Measurements from ENCODE around the gene COL13A1. TPM values are rescaled to one million over a fixed set of nuclear protein-coding genes. Genes with fewer than 3 reads are reported as not detected.

Gene COL13A1
- total and polyA plus RNA-seq, 4 donors = 0.17 to 0.47 (median 0.18) TPM

GRCh38 chr10:69769395-69769992, 32.2 kb upstream of the COL13A1 start:
- DNase-seq (ENCODE audit: low spot score) = no peak
- no peak overlapping the region for H3K27ac ChIP-seq (ENCODE audit: low read depth in 1 of 2, low read length in 2 of 2)
- no peak overlapping the region for H3K4me3 ChIP-seq (ENCODE audit: low read depth in 1 of 3, low read length in 3 of 3)
- 53% methylated on average over 10 of the region's 10 CpGs for WGBS
- no peak overlapping the region for H3K9ac ChIP-seq (ENCODE audit: low read depth in 1 of 2, low read length in 2 of 2)
- H3K27me3 ChIP-seq (ENCODE audit: control insufficient read depth in 4 of 4, insufficient read depth in 4 of 4, low read length in 3 of 4) = no peaks in the 10 kb centered on the region
- TF ChIP-seq SP1 (IDR thresholded peaks at IDR 0.05) (no peak), RAD21 (IDR thresholded peaks at IDR 0.05) (no peak), ATF3 (IDR thresholded peaks at IDR 0.05) (no peak), JUND (IDR thresholded peaks at IDR 0.05) (no peak), MAX (IDR thresholded peaks at IDR 0.05) (no peak), YY1 (IDR thresholded peaks at IDR 0.05) (no peak), HNF4A (conservative IDR thresholded peaks at IDR 0.05) (no peak), CTCF (IDR thresholded peaks at IDR 0.05; ENCODE audit: low read depth, low read length, missing input control) (no peak), ZBTB33 (IDR thresholded peaks at IDR 0.05) (no peak), FOXA2 (IDR thresholded peaks at IDR 0.05) (no peak), REST (IDR thresholded peaks at IDR 0.05) (no peak), RXRA (IDR thresholded peaks at IDR 0.05) (no peak), HNF4G (IDR thresholded peaks at IDR 0.05) (no peak), NR2F2 (IDR thresholded peaks at IDR 0.05) (no peak), GABPA (IDR thresholded peaks at IDR 0.05 in 1 of 2, conservative IDR thresholded peaks at IDR 0.05 in 1 of 2) (no peak), FOXA1 (IDR thresholded peaks at IDR 0.05) (no peak), TAF1 (conservative IDR thresholded peaks at IDR 0.05) (no peak), EGR1 (IDR thresholded peaks at IDR 0.05; ENCODE audit: low read depth in 2 of 2) (no peak)
- no peaks in the 10 kb centered on the region for H3K36me3 ChIP-seq (ENCODE audit: control insufficient read depth in 4 of 4, insufficient read depth in 3 of 4, low read depth in 1 of 4, low read length in 3 of 4)
- H3K9me3 ChIP-seq (ENCODE audit: control insufficient read depth in 4 of 4, low read length in 3 of 4) = no peaks in the 10 kb centered on the region
- no peaks in the 10 kb centered on the region for H3K4me1 ChIP-seq (ENCODE audit: control insufficient read depth in 4 of 4, insufficient read depth in 4 of 4, low read length in 3 of 4)
